ENCODE data around the gene ARL6IP1. TPM values are rescaled to one million over a fixed set of nuclear protein-coding genes. Genes with fewer than 3 reads are reported as not detected.

Gene ARL6IP1
- total RNA-seq, result 10 to 100 TPM; 25.5 to 37.9 (median 26.9) TPM
- 32.5 TPM for polyA plus RNA-seq
- long read RNA-seq, donor 1, transcript ARL6IP1-201 (6 exons, 2,409 nt), result major isoform, 131 of 141 reads
- long read RNA-seq, donor 1, partial matches to known transcripts, result 8 of 141 reads
- long read RNA-seq, donor 1, other reads (novel, unspliced or antisense), result 0 of 141 reads
- long read RNA-seq, donor 2, transcript ARL6IP1-201 (6 exons, 2,409 nt), result major isoform, 14 of 16 reads
- long read RNA-seq, donor 2, partial matches to known transcripts, result 2 of 16 reads
- long read RNA-seq, donor 2, other reads (novel, unspliced or antisense), result 0 of 16 reads
- long read RNA-seq, donor 3, transcript ARL6IP1-201 (6 exons, 2,409 nt), result major isoform, 114 of 127 reads
- long read RNA-seq, donor 3, partial matches to known transcripts, result 6 of 127 reads
- long read RNA-seq, donor 3, other reads (novel, unspliced or antisense), result 4 of 127 reads
- long read RNA-seq, donor 4, transcript ARL6IP1-201 (6 exons, 2,409 nt), result major isoform, 35 of 35 reads
- long read RNA-seq, donor 4, partial matches to known transcripts, result 0 of 35 reads
- long read RNA-seq, donor 4, other reads (novel, unspliced or antisense), result 0 of 35 reads

DNA sequence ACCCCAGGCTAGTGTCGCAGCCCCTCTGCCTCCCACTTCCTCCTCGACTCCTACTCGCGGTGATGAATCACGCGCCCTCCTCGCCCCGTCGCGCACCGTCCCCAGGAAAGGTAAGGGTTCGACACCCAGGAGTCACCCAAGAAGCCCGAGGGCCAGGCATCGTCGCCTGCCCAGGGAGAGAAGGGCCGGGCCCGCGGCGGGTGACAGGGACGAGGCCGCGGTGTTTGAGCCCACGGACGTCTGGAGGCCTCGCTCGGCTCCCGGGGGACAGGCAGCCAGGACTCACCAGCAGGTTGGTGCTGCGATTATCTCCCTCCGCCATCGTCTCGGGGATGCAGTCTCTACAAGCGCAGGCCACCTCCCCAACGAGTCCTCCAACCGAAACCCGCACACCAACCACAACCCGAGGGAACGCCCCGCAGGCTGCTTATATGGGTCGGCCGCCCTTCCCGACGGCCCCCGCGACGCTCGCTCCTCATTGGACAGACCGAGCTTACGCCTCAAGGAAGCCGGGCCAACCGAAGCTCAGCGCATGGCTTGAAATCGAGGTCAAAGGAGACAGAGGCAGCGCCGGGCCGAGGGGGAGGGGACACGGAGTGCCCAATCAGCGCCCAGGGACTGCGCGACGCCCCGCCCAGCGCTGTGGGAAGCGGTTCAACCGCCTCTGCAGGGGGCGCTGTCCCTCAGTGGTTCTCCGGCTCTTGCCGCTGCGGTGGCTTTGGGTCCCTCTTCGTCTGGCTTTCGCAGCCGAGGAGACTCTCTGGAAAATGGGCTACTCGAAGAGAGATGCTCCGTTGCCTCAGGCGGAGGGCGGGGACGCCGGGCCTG is at the start of gene ARL6IP1:
Gene ARL6IP1, minus strand, starts transcription at position 405 of the 828 bp plus-strand sequence. Its CDS starts 83 bp downstream, at position 322.
- Histone ChIP-seq H3K4me3 (ENCODE audit: low read length) (peak within 1 kb of the TSS; percentile 67), H3K27ac (ENCODE audit: low read length) (peak within 1 kb of the TSS; percentile 75), H3K27me3 (ENCODE audit: control insufficient read depth, insufficient read depth) (no peaks in the 10 kb centered on the region), H3K4me1 (ENCODE audit: control insufficient read depth, insufficient read depth, low read length) (peaks cover 5% of the 10 kb centered on the region), H3K9me3 (ENCODE audit: control insufficient read depth, low read length) (no peaks in the 10 kb centered on the region)
- WGBS, result under 1% methylated on average over 77 of the region's 77 CpGs
- ATAC-seq, result peak; percentile 99
- intact Hi-C loops (cut with DNase I), result loop anchor here in 1 of 4 donors (10.0 kb wide), 1 partner anchor 263 kb away; the partner anchor contains the start of gene COQ7
- DNase-seq, result peak; percentile 100

- no peak overlapping the region for H3K4me3 ChIP-seq (ENCODE audit: low read length)
- H3K9me3 ChIP-seq (ENCODE audit: control insufficient read depth, low read length), result no peaks in the 10 kb centered on the region
- H3K27ac ChIP-seq (ENCODE audit: low read length), result no peak overlapping the region
- no peaks in the 10 kb centered on the region for H3K27me3 ChIP-seq (ENCODE audit: control insufficient read depth, insufficient read depth)
- no peak for DNase-seq
- no peak for ATAC-seq
- 89% methylated on average over 1 of the region's 1 CpG for WGBS
- H3K4me1 ChIP-seq (ENCODE audit: control insufficient read depth, insufficient read depth, low read length), result no peaks in the 10 kb centered on the region
- intact Hi-C loops (cut with DNase I), result no loop called here
Measured at GRCh38 chr16:18846416-18846815, 45.1 kb upstream of the ARL6IP1 start.

DNA sequence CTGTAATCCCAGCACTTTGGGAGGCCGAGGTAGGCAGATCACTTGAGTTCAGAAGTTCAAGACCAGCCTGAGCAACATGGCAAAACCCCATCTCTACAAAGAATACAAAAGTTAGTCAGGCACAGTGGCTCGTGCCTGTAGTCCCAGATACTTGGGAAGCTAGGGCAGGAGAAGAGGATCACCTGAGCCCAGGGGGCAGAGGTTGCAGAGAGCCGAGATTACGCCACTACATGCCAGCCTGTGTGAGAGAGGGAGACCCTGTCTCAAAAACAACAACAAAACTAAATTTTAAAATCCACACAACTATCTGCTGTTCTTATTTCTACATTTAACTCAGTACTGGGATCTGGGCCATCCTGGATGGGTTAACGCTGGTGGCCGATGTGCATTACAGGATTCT is 41.2 kb upstream of the ARL6IP1 start:
- 93% methylated on average over 6 of the region's 6 CpGs for WGBS
- Histone ChIP-seq H3K4me1 (ENCODE audit: control insufficient read depth, insufficient read depth, low read length) (no peaks in the 10 kb centered on the region), H3K27me3 (ENCODE audit: control insufficient read depth, insufficient read depth) (no peaks in the 10 kb centered on the region), H3K27ac (ENCODE audit: low read length) (no peak overlapping the region), H3K9me3 (ENCODE audit: control insufficient read depth, low read length) (no peaks in the 10 kb centered on the region), H3K4me3 (ENCODE audit: low read length) (no peak overlapping the region)
- ATAC-seq, result no peak
- DNase-seq, result peak in 1 of 3 donors; percentile 17
- intact Hi-C loops (cut with DNase I), result no loop called here

- Histone ChIP-seq H3K4me1 (ENCODE audit: control insufficient read depth, insufficient read depth, low read length) (no peaks in the 10 kb centered on the region), H3K4me3 (ENCODE audit: low read length) (no peak overlapping the region), H3K27ac (ENCODE audit: low read length) (no peak overlapping the region), H3K27me3 (ENCODE audit: control insufficient read depth, insufficient read depth) (no peaks in the 10 kb centered on the region), H3K9me3 (ENCODE audit: control insufficient read depth, low read length) (no peaks in the 10 kb centered on the region)
- ATAC-seq (no peak), DNase-seq (no peak)
- intact Hi-C loops (cut with DNase I), result no loop called here
- WGBS, result 83% methylated on average over 7 of the region's 7 CpGs
Measured at GRCh38 chr16:18841833-18842525, 40.6 kb upstream of the ARL6IP1 start.

GRCh38 chr16:18839555-18839954 is 38.2 kb upstream of the ARL6IP1 start:
- WGBS, result 78% methylated on average over 6 of the region's 6 CpGs
- ATAC-seq, result no peak
- no peak overlapping the region for H3K27ac ChIP-seq (ENCODE audit: low read length)

DNA sequence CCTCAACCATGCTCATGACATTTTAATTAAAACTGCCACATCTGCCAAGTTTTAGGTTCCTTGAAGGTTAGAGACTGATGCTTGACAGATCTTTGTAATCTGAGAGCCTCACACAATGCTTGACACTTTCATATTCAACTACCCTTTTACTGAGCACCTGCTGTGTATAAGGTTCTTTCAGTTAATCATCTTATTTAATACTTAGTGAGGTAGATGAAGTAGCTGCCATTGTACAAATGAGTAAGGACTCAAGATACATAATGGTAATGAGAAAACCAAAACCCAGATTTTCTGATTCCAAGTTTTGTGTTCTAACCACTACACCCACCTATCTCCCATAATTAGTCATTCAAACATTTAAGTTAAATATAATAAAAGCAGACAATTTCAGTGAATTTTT is 35.4 kb upstream of the ARL6IP1 start:
- Histone ChIP-seq H3K27ac (ENCODE audit: low read length) (no peak overlapping the region), H3K27me3 (ENCODE audit: control insufficient read depth, insufficient read depth) (no peaks in the 10 kb centered on the region), H3K4me1 (ENCODE audit: control insufficient read depth, insufficient read depth, low read length) (no peaks in the 10 kb centered on the region), H3K9me3 (ENCODE audit: control insufficient read depth, low read length) (no peaks in the 10 kb centered on the region), H3K4me3 (ENCODE audit: low read length) (no peak overlapping the region)
- intact Hi-C loops (cut with DNase I), result no loop called here
- no peak for DNase-seq
- no peak for ATAC-seq

More at GRCh38 chr16:18839555-18839954, 38.2 kb upstream of the ARL6IP1 start:
- Histone ChIP-seq H3K4me1 (ENCODE audit: control insufficient read depth, insufficient read depth, low read length) (no peaks in the 10 kb centered on the region), H3K4me3 (ENCODE audit: low read length) (no peak overlapping the region), H3K27me3 (ENCODE audit: control insufficient read depth, insufficient read depth) (no peaks in the 10 kb centered on the region), H3K9me3 (ENCODE audit: control insufficient read depth, low read length) (no peaks in the 10 kb centered on the region)
- intact Hi-C loops (cut with DNase I), result no loop called here
- DNase-seq, result no peak

GRCh38 chr16:18834864-18835263 is 33.5 kb upstream of the ARL6IP1 start:
- no peaks in the 10 kb centered on the region for H3K4me1 ChIP-seq (ENCODE audit: control insufficient read depth, insufficient read depth, low read length)
- no peak overlapping the region for H3K27ac ChIP-seq (ENCODE audit: low read length)
- no peak overlapping the region for H3K4me3 ChIP-seq (ENCODE audit: low read length)
- intact Hi-C loops (cut with DNase I), result no loop called here
- DNase-seq (no peak), ATAC-seq (no peak)
- no peaks in the 10 kb centered on the region for H3K27me3 ChIP-seq (ENCODE audit: control insufficient read depth, insufficient read depth)
- 67% methylated on average over 4 of the region's 4 CpGs for WGBS
- no peaks in the 10 kb centered on the region for H3K9me3 ChIP-seq (ENCODE audit: control insufficient read depth, low read length)

DNA sequence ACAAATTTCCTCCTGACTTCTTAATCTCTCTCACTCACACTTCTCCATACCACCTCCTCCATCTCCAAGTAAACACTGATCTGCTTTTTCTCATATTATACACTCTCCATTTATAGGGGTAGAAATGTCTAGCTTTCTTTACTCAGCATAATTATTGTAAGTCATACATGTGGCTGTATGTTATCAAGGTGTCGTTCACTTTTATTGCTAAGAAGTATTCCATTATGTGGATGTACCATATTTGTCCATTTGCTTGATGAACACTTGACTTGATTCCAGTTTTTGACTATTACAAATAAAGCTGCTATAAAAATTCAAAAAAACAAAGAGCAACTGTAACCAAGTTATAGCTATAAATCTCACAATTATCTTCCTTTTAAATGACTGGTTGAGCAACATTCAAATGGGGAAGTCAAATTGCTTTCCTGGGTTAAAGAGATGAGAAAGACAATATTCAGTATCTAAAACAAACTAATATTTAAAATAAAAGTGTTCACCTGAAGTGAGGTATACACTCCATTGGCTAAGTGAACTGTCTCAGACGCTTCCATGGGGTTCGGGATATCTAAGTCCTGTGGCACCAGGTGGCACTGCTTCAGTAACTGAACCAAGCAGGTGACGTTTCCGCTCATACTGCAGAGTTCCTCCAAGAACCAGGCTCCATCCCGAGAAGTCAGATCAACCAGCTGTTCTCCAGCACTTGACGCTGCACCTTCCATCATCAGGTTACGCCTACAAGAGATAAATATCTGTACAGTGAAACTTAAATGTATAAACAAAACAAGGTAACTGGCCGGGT is 32.6 kb upstream of the ARL6IP1 start:
- Histone ChIP-seq H3K4me3 (ENCODE audit: low read length) (no peak overlapping the region), H3K9me3 (ENCODE audit: control insufficient read depth, low read length) (no peaks in the 10 kb centered on the region), H3K4me1 (ENCODE audit: control insufficient read depth, insufficient read depth, low read length) (no peaks in the 10 kb centered on the region), H3K27ac (ENCODE audit: low read length) (no peak overlapping the region), H3K27me3 (ENCODE audit: control insufficient read depth, insufficient read depth) (no peaks in the 10 kb centered on the region)
- intact Hi-C loops (cut with DNase I), result no loop called here
- ATAC-seq (no peak), DNase-seq (no peak)
- WGBS, result 93% methylated on average over 9 of the region's 9 CpGs

DNA sequence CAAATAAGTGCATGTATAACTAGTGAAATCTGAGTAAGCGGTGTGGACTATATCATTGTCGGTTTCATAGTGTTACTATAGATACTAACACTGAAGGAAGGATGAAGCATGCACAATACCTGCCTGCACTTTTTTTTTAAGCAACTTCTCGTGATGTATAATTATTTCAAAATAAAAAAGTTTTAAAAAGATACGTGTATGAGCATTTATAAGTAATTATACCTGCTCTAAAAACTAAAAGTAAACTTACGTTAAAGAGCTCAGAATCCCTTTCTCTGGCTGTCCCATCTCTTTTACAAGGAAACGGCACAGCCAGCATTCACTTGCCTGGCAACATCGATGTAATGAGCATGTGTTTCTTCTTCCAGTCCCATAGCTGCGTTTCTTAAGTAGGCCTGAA is 31.3 kb upstream of the ARL6IP1 start:
- Histone ChIP-seq H3K27me3 (ENCODE audit: control insufficient read depth, insufficient read depth) (no peaks in the 10 kb centered on the region), H3K9me3 (ENCODE audit: control insufficient read depth, low read length) (no peaks in the 10 kb centered on the region), H3K27ac (ENCODE audit: low read length) (no peak overlapping the region), H3K4me3 (ENCODE audit: low read length) (no peak overlapping the region), H3K4me1 (ENCODE audit: control insufficient read depth, insufficient read depth, low read length) (no peaks in the 10 kb centered on the region)
- DNase-seq (no peak), ATAC-seq (no peak)
- 93% methylated on average over 8 of the region's 8 CpGs for WGBS
- intact Hi-C loops (cut with DNase I), result no loop called here

GRCh38 chr16:18832006-18832405 is 30.7 kb upstream of the ARL6IP1 start:
- Histone ChIP-seq H3K27me3 (ENCODE audit: control insufficient read depth, insufficient read depth) (no peaks in the 10 kb centered on the region), H3K27ac (ENCODE audit: low read length) (no peak overlapping the region), H3K4me1 (ENCODE audit: control insufficient read depth, insufficient read depth, low read length) (no peaks in the 10 kb centered on the region), H3K4me3 (ENCODE audit: low read length) (no peak overlapping the region), H3K9me3 (ENCODE audit: control insufficient read depth, low read length) (no peaks in the 10 kb centered on the region)
- WGBS, result 77% methylated on average over 2 of the region's 2 CpGs
- no peak for DNase-seq
- intact Hi-C loops (cut with DNase I), result no loop called here
- no peak for ATAC-seq
